ENCODE data around the gene GRID1.

The GRID1 gene

DNA sequence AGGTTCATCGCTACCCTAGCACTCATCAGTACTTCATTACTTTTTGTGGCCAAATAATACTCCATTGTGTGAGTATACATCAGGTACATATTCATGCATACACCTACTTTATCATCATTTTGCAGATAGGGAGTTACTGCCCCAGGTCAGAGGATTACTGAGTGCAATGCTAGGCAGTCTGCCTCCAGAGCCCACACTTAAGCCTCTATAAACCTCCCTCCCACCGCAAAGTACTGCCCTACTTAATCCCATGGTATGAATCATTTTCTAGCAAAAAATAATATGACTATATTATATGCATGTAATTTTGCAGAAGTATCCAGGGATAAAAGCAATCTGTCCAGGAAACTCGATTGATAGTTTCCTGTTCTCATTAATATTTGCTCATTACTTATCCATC is 194.3 kb downstream of the GRID1 start:
- DNase-seq (ENCODE audit: low read depth in 3 of 3, low spot score in 1 of 3) = no peak

DNA sequence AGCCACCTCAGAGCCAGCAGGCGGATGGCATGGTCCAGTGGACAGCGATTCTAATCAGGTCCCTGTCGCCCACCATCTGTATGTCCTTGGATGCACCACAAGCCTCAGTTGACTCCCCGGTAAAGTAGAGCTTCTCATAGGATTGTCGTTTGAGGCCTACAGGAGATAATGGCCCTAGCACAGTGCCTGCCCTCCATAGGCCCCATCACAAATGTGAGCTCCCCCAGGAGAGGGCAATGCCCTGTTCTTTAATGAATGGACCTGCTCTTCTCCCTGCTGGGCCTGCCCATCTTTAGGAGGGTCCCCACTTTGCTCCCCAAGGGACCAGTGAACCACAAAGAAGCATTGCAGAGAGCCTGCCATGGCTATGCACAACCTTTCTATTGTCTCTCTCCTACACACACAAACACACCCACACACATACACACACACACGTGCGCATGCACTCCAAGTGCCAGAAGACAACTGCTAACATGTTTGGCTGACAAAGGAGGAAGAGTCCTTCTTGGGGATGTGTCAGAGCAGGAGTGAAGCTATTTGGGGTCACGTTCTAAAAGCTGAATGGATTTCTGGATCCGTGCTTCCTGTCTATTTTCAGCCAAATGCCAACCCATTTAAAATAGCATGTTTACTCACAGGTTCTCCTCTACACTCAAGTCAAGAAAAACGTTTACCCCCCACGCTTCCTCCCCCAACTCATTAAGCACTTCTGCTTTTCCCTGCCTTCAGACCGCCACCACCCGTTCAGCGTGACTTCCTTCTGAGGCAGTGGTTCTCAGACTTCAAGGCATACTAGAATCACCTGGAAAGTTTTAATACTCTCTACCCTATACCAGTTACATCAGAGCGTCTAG is 196.1 kb downstream of the GRID1 start:
- no peak for DNase-seq (ENCODE audit: low read depth in 3 of 3, low spot score in 1 of 3)

DNA sequence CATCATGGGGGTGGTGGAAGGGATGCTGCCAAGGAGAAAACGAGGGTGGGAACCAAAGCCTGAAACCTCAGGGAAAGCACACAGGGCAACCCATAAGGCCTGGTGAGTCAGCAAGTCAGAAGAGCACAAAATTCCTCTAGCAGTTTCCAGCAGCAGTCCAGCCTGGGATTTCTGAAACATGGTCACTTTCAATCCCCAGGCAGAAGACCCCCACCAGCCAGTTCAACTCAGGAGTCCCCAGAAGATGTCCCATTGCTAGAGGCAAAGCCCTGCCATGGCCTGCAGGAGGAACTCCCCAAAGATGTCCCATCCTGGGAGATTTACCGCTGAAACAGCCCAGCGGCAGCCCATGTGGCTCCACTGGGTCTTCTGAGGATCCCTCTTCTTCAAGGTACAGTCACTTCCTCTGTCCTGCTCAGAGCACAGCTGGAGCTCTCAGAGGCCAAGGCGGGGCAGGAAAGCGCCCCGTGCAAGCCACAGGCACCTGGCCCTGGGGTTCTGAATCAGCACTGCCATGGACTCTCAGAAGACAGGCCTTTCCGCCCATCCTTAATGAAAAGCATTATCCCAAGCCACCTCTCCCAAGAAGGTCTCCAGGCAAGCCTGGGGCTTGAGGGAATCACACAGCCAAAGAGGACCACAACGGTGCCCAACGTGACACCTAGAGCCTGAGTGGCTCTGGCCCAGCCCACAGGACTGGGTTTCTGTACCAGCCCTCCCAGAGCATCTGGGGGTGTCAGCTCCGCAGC is 196.9 kb downstream of the GRID1 start:
- DNase-seq (ENCODE audit: low read depth in 3 of 3, low spot score in 1 of 3) = no peak

DNA sequence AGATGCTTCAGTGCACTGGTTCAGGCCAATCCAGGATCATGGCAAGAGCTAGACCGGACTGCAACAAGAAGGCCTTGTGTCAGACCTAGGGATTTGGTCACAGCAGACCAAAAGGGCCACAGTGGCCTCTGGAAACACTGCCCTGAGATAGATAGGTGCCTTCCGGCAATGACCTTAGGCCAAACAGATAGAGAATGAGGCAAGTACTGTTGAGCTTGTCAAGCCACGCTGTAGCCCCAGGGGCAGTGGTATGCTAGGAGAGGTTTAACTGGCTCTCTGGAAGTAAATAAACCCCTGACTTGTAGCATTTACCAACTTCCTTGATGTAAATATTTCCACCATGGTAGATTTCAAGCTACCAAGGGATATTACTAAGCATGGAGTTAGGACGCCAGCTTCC is 197.5 kb downstream of the GRID1 start:
- no peak for DNase-seq (ENCODE audit: low read depth in 3 of 3, low spot score in 1 of 3)

DNA sequence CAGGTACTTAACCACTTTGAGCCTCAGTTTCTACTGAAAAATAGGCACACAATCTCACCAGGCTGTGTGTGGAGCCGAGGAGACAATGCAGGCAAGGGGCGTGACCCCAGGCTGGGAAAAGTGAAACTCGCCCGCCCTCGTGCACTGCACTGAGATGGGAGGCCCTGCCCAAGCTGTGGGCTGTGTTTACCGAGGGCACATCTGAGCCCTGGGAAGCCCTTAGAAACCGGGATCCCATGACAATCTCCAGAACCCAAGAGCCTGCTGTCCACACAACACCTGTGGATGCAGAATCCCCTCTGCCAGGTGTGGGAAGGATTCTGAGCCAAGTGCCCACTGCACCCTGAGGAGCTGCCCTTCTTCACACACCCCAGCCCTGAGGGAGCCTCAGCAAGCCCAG is 198.3 kb downstream of the GRID1 start:
- no peak for DNase-seq (ENCODE audit: low read depth in 3 of 3, low spot score in 1 of 3)

DNA sequence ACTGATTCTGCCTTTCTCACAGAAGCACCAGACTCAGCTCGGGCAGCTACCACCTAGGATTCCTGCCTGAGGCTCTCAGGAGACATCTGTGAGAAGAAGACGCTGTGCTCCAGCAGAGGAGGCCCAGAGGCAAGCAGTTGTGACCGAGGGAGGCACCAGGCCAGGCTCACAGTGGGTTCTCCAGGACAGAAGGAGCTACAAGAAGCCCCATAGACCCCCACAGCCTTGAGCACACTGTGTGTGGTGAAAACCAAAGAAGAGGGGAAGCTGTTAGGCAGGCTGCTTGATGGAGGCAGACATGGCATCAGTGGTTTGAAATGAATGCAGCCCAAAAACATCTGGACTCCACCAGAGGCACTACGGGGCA is 198.8 kb downstream of the GRID1 start:
- no peak for DNase-seq (ENCODE audit: low read depth in 3 of 3, low spot score in 1 of 3)

DNA sequence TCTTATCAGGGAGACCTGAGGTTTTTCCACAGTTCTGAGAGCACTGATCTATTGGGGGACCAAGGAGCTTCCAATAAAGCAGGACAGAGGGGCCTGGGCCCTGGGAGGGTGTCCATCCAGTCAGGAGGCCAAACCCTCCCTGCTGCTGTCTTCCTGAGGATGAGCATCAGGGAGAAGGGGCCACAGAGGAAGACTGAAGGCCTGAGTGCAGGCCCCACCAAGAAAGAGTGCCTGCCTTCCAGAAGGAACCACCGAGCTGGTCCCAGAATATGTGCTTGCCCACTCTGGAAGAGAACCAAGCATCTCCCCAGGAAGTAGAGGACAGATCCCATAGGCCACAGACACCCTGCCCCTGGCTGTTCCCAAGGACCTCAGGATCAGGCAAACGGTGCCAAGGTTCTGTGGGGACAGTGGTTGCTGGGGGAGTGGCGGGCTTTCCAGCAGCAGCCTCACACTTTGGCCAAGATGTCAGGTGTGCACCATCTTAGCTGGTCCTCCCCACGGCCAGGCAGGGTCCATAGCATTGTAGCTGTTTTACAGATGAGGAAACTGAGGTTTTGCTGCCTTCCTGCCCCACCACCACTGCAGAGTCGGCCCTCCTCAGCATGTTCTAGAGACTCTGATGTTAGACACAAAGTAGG is 199.4 kb downstream of the GRID1 start:
- no peak for DNase-seq (ENCODE audit: low read depth in 3 of 3, low spot score in 1 of 3)

DNA sequence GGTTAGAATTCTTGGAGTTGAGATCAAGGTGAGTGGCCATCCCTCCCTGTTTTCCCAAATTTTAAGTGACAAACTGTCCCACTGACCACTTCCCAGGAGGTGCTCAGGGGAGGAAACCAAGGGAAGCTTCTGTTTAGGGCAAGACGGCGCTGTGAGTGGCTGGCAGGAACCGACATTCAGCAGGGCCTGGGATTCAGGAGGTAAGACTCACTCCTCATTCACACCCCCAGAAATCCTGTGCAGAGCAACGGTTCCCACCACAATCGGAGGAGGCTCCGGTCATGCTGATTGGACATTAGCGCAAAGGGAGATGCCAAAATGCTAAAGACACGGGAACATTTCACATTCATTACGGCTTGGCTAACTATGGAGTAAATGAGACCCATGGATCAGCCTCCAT is 200.9 kb downstream of the GRID1 start:
- DNase-seq (ENCODE audit: low read depth in 3 of 3, low spot score in 1 of 3) = no peak

DNA sequence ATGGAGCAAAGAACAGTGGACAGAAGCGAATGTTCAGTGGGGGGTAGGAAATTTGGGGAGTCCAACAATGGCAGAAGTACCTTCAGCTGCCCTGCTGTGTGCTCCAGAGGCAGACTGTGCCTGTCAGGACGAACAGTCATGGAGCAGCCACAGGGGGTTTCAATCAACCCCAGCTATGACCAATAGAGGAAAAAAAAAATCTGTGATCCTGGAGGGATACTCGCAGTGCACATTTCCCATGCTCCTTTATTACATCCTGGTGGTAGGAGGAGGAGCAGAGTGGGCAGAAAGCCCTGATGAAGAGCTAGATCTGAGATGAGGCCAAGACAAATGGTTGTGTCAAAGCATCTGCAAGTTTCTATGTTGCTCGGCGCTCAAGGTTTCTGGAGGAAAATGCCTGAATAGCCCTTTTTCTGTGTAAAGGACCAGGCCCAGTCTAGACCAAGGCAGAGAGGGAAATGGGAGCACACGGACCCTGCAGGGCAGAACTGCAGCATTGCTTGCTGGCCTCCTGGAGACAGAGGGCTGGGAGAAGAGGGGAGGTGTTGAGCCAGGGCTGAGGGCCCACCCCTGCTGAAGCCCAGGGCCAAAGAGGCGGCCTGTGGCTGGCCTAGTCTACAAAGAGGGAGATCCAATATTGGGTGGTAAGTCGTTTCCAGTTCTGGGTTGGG is 201.5 kb downstream of the GRID1 start:
- no peak for DNase-seq (ENCODE audit: low read depth in 3 of 3, low spot score in 1 of 3)

DNA sequence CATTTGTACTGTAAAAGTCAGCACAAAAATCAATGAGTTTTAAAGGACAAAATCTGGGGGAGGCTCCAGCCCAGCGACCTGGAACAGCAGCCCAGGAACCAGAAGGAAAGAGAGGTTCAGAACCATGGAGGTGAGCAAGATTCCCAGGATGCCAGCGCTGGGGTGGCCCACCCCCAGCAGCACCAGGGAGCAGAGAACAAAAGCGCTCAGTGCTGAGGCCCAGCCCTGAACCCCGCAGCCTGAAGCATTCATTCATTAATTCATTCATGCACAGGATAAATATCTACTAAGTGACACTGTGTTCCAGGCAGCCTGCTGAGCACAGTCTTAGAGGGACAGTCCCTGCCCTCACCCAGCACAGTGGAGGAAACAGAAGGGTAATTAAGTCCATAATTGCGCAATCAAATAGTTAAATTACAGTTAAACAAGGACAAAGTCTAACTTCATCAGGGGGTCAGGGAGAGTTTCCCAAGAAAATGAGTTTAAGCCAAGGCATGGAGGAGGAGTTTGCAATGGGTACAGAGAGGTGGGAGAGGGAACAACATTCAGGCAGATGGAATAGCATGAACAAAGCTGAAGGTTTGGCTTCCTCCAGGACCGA is 202.3 kb downstream of the GRID1 start:
- no peak for DNase-seq (ENCODE audit: low read depth in 3 of 3, low spot score in 1 of 3)

DNA sequence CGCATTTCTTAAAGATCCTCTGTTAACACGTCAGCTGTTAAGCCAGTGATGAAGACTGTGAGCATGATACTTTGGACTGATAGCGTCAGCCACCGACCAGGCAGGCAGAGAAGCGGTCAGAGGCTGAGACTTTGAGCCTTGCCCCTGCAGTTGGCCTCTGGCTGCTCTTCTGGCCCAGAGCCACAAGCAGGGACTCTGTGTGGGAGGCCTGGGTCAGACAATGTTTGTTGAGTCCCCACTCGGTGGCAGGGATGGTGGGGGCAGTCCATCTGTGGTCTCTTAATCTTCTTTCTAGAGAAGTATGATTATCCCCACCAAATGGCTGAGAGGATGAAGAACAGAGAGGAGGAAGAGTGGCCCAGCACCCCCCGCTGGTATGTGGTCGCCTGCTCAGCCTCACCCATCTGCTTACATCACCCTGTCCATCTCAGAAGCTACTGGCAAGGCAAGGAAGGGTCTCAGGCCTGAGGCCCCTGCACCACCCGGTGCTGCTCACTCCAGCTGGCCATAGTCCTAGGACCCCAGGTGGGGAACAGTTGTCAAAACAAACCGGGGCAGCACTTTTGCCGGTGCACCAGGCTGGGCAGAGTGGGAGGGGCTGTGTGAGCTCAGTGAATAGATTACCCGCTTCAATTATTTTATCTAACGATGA is 202.9 kb downstream of the GRID1 start:
- no peak for DNase-seq (ENCODE audit: low read depth in 3 of 3, low spot score in 1 of 3)

DNA sequence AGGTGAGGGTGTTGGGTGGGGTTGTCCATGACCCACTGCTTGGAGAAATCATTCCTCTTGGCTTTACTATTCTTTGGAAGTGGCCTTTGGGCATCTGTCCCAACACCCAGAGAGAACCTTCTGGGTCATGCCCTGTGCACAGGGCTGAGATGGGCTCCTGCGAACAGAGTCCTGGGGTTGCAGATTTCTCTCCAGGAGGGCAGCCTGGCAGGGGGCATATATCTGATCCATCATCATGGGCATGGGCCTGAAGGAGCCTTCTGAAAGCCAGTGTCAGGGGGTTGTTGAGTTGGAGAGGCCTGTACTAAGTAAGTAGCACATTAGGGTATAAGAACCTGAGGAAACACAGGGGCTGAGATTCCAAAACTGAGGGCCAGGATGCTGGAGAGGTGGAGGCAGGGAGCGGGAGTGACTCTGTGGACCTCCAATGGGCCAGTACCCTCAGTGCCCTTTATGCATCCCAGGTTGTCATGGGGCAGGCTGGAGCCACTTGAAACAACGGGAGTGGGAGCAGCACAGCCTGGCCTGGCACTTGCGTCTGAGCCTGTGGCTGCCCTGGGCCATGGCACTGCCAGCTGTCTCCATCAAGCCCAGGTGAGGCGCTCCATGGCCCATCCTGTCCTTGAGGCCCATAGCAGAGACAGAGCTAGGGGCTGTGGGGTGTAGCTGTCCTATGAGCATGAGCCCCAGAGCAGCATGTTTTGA is 203.7 kb downstream of the GRID1 start:
- DNase-seq (ENCODE audit: low read depth in 3 of 3, low spot score in 1 of 3) = no peak

DNA sequence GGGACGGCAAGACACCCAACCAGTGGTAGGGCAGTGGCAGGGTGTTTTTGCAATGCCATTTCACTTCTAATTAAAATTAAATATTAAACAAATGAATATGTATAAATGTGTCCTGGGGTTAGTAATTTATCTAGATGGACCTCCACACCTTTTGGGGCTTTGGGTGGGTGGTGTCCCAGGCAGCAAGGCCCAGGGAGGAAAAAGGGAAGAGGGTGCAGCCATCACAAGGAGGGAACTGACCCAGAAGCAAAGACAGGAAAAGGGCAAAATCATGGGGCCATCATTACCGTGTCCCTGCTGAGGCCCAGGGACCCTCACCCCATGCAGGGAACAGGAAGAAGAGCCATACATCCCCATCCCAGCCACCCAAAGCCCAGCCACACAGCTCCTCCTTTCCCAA is 204.6 kb downstream of the GRID1 start:
- DNase-seq (ENCODE audit: low read depth in 3 of 3, low spot score in 1 of 3) = no peak

DNA sequence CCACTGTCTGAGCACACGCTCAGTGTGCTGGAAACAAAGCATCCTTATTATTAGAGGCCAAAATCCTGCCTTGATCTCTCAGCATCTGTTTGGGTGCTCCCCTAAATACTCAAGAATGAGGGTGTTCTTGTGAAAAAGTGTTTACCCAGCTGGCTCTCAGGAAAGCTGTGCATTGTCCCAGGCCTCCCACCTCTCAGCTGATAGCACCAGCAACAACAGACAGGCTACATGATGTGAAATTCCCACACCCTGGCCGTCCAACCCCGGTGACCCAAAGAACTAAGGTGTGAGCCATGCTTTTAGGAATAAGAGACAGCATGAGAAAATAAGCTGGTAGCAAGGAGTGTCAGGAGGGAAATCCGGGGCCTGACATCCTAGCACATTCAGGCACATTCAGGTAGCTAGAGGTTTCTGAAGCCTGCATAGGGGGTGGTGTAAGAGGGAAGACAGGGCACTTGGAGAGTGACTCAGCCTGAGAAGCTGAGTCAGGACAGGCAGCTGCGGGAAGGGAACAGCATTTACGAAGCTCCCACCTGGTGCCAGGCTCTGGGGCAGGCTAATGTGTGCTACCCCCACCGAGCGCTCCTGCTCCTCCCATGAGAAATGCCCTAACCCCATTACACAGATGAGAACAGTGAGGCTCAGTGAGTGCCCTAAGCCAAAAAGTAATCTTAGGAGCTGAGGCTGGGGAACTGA is 205.6 kb downstream of the GRID1 start:
- DNase-seq (ENCODE audit: low read depth in 3 of 3, low spot score in 1 of 3) = no peak

DNA sequence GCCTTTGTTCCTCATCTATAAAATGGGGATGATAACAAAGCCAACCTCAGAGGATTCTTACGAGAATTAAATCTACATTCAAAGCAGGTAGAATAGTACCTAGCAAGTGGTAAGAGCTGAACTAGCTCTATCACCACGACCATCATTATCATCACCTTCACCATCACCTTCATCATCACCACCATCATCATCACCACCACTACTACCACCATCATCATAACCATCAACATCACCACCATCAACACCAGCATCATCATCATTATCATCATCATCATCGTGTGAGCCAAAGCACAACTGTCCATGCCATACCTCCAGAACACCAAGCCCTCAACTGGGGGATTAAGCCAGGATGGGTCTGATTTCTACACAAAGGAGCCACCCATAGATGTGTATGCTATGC is 206.8 kb downstream of the GRID1 start:
- DNase-seq (ENCODE audit: low read depth in 3 of 3, low spot score in 1 of 3) = no peak

DNA sequence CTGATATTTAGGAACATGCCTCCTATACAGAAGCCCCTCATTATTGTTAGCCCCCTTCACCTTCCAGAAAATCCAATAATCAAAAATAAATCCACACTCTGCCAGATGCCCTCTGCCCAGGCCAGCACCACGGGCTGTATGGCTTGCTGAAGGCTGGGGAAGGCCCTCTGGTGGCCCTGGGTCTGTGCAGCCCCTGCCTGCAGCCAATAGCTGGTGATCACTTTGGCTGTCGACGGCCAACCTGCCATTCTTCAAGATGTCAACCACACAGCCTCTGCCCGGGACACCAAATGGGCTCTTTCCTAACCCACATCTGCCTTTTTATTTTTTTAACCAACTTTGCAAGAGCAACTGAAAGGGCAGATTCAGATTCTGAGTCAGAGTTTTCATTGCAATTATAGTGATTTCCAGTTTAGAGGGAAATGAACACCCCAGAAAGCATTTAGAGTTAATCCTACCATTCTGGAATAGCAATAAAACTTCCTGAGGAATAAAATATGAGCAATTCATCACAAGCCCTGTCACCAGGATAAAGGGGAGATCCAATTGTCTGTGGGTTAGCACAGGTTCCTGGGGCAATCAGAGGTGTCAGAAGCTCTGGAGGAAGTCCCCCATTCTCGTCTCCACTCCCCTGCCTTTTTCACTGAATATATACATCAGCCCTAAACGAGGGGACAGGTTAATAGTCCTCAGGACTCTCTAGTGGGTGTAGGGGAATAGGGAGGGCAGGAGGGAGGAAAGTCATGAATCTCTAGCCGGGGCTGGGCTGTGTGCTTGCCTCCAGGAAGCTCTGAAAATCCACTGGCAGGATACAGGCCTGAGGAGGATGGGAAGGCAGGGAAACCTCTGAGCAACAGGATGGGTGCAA is 211.3 kb downstream of the GRID1 start:
- no peak for DNase-seq (ENCODE audit: low read depth in 3 of 3, low spot score in 1 of 3)

DNA sequence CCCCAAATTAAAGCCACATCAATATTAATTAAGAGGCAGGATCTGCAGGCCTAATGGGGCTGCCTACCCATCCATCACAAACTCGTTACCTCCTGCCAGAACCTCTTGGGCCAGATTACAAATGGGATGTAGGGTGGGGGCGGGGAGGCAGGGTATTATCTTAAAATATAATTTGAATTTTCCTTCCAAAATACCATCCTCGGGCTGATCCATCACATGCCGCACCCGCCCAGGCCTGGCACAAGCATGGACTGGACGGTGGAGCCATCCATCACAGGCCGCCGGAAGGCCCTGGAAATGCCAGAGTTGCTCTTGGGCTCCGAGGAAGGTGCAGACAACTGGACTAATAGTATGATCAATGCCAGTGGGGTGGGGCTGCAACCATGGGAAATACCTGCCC is 212.8 kb downstream of the GRID1 start:
- no peak for DNase-seq (ENCODE audit: low read depth in 3 of 3, low spot score in 1 of 3)

DNA sequence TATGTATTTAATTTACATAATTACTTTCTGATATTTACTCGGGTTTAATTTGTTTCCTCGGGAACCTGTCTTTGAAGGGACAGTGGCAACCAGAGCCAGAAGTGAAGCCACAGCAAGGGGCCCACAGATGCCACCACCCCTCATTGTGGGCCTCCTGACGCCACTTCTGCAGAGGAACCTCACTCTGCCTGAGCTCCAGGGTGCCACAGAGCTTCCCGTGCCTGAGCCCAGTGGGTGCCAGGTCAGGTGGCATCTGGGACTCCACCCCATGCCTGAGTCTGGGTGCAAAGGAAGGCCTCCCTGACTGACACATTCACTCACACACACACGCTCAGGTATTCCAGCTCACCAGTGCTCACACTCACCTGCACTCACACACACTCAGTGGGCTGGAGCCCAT is 213.7 kb downstream of the GRID1 start:
- DNase-seq (ENCODE audit: low read depth in 3 of 3, low spot score in 1 of 3) = no peak

DNA sequence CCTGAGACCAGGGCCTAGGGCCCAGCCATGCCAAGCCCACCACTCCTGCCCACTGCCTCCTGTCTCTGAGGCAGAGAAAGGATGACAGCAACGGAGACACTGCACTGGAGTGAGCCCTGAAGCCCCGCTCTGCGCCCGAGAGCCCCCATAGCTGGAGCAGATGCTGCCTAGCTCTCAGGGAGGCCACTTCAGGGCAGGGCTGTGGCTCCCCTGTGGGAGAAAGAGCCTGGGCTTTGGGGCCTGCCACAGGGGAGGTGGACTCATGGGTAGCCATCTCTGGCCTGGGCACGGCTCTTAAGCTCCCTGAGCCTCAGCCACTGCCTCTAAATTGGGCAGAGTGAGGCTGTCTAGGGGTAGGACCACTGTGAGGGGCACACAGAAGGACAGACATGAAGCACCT is 214.2 kb downstream of the GRID1 start:
- DNase-seq (ENCODE audit: low read depth in 3 of 3, low spot score in 1 of 3) = no peak

Data from stimulated activated CD4-positive, alpha-beta T cell treated with anti-CD3 and anti-CD28 coated beads, TNF-alpha, amount 100 ng/mL, for 1 hour (primary cell).